ENCODE measurements around the gene CTNNA3. TPM values are rescaled to one million over a fixed set of nuclear protein-coding genes. Genes with fewer than 3 reads are reported as not detected.

Gene CTNNA3
- total RNA-seq, 4 donors from 2014 or later: 0.68 to 75.2 (median 1.4) TPM

GRCh38 chr10:67492317-67493019 is 203.5 kb downstream of the CTNNA3 start:
- DNase-seq: no peak
- Histone ChIP-seq H3K9me3 (no peaks in the 10 kb centered on the region), H3K4me1 (peaks cover 0 to 3% (median 0%) of the 10 kb centered on the region in 4 donors), H3K4me3 (no peak overlapping the region), H3K27ac (no peak overlapping the region), H3K36me3 (no peaks in the 10 kb centered on the region), H3K27me3 (no peaks in the 10 kb centered on the region)
- 39 to 43% methylated on average over 2 of the region's 2 CpGs for WGBS, 2 donors (ENCODE audit: low coverage in 1 of 2)
- in situ Hi-C loops (cut with MboI; ENCODE audit: low pct_ligation_motif_present in 1 of 4, low pct_unique_long_range_greater_than_20kb in 1 of 4, low sequenced_read_pairs in 3 of 4): no loop called here
- TF ChIP-seq POLR2A (IDR thresholded peaks at IDR 0.05): no peak
- no peak for TF ChIP-seq CTCF (IDR thresholded peaks at IDR 0.05)
- TF ChIP-seq POLR2AphosphoS5 (IDR thresholded peaks at IDR 0.05): no peak
- no peak for TF ChIP-seq EP300 (IDR thresholded peaks at IDR 0.05; ENCODE audit: low read depth)
- intact Hi-C loops (cut with DNase I; ENCODE audit: low total_unique reads): no loop called here

GRCh38 chr10:67487906-67488619 is 207.9 kb downstream of the CTNNA3 start:
- WGBS, 2 donors (ENCODE audit: low coverage in 1 of 2): 79 to 87% methylated on average over 6 of the region's 6 CpGs
- in situ Hi-C loops (cut with MboI; ENCODE audit: low pct_ligation_motif_present in 1 of 4, low pct_unique_long_range_greater_than_20kb in 1 of 4, low sequenced_read_pairs in 3 of 4): no loop called here
- no peak for DNase-seq
- no peak for TF ChIP-seq EP300 (IDR thresholded peaks at IDR 0.05; ENCODE audit: low read depth)
- no peak for TF ChIP-seq POLR2A (IDR thresholded peaks at IDR 0.05)
- TF ChIP-seq POLR2AphosphoS5 (IDR thresholded peaks at IDR 0.05): no peak
- TF ChIP-seq CTCF (IDR thresholded peaks at IDR 0.05): no peak
- H3K9me3 ChIP-seq: no peaks in the 10 kb centered on the region
- no peak overlapping the region for H3K27ac ChIP-seq
- no peaks in the 10 kb centered on the region for H3K27me3 ChIP-seq
- no peak overlapping the region for H3K4me3 ChIP-seq
- H3K4me1 ChIP-seq: peaks cover 0 to 3% (median 0%) of the 10 kb centered on the region in 4 donors
- H3K36me3 ChIP-seq: no peaks in the 10 kb centered on the region
- intact Hi-C loops (cut with DNase I; ENCODE audit: low total_unique reads): no loop called here

- Histone ChIP-seq H3K27me3 (no peaks in the 10 kb centered on the region), H3K4me3 (no peak overlapping the region), H3K9me3 (no peaks in the 10 kb centered on the region), H3K36me3 (no peaks in the 10 kb centered on the region), H3K27ac (no peak overlapping the region), H3K4me1 (peaks cover 0 to 3% (median 0%) of the 10 kb centered on the region in 4 donors)
- no peak for DNase-seq
- TF ChIP-seq CTCF (IDR thresholded peaks at IDR 0.05) (no peak), POLR2AphosphoS5 (IDR thresholded peaks at IDR 0.05) (no peak), EP300 (IDR thresholded peaks at IDR 0.05; ENCODE audit: low read depth) (no peak), POLR2A (IDR thresholded peaks at IDR 0.05) (no peak)
- intact Hi-C loops (cut with DNase I; ENCODE audit: low total_unique reads) (no loop called here), in situ Hi-C loops (cut with MboI; ENCODE audit: low pct_ligation_motif_present in 1 of 4, low pct_unique_long_range_greater_than_20kb in 1 of 4, low sequenced_read_pairs in 3 of 4) (no loop called here)
- WGBS, 2 donors (ENCODE audit: low coverage in 1 of 2): 55% methylated on average over 3 of the region's 3 CpGs; no CpG with 5 or more reads in 1 of the 2 donors
Measured at GRCh38 chr10:67487199-67487598, 208.8 kb downstream of the CTNNA3 start.

GRCh38 chr10:67477868-67478267 is 218.1 kb downstream of the CTNNA3 start:
- intact Hi-C loops (cut with DNase I; ENCODE audit: low total_unique reads) (no loop called here), in situ Hi-C loops (cut with MboI; ENCODE audit: low pct_ligation_motif_present in 1 of 4, low pct_unique_long_range_greater_than_20kb in 1 of 4, low sequenced_read_pairs in 3 of 4) (no loop called here)
- no peaks in the 10 kb centered on the region for H3K27me3 ChIP-seq
- no peak overlapping the region for H3K27ac ChIP-seq
- no peaks in the 10 kb centered on the region for H3K4me1 ChIP-seq
- no peaks in the 10 kb centered on the region for H3K9me3 ChIP-seq
- no peak for DNase-seq
- H3K36me3 ChIP-seq: no peaks in the 10 kb centered on the region
- no peak for TF ChIP-seq EP300 (IDR thresholded peaks at IDR 0.05; ENCODE audit: low read depth)
- TF ChIP-seq POLR2A (IDR thresholded peaks at IDR 0.05): no peak
- TF ChIP-seq POLR2AphosphoS5 (IDR thresholded peaks at IDR 0.05): no peak
- no peak for TF ChIP-seq CTCF (IDR thresholded peaks at IDR 0.05)
- 83 to 100% methylated on average over 1 of the region's 1 CpG for WGBS, 2 donors (ENCODE audit: low coverage in 1 of 2)
- no peak overlapping the region for H3K4me3 ChIP-seq
